Right renal pelvis (tissue), 4 donors: Measurements from ENCODE around the gene FASTKD2. TPM values are rescaled to one million over a fixed set of nuclear protein-coding genes. Genes with fewer than 3 reads are reported as not detected.
A peak's percentile ranks its signal among the peaks of the same experiment; 100 is the strongest.
"Not testable (repeated sequence)": the region's sequence is repeated elsewhere in the genome, so short reads cannot be mapped to it uniquely, and the experiment has no call there.

Experiments used
- DNase-seq, 4 donors: peaks; one replicate each; pipeline ENCODE4 v3.0.0-alpha.2; 2013; ENCODE audit warnings: low read depth in 4 of 4, low spot score in 3 of 4, missing footprints in 1 of 4
- polyA plus RNA-seq, 4 donors: library from polyadenylated mRNA; unstranded; fragments of 120-200 nt; gene quantifications; one replicate each; pipeline ENCODE4 v1.2.1, GENCODE V29; 2013; ENCODE audit not compliant: insufficient read length in 4 of 4

Gene FASTKD2
- polyA plus RNA-seq, 4 donors = 37.5 to 45.5 (median 42.9) TPM

DNA sequence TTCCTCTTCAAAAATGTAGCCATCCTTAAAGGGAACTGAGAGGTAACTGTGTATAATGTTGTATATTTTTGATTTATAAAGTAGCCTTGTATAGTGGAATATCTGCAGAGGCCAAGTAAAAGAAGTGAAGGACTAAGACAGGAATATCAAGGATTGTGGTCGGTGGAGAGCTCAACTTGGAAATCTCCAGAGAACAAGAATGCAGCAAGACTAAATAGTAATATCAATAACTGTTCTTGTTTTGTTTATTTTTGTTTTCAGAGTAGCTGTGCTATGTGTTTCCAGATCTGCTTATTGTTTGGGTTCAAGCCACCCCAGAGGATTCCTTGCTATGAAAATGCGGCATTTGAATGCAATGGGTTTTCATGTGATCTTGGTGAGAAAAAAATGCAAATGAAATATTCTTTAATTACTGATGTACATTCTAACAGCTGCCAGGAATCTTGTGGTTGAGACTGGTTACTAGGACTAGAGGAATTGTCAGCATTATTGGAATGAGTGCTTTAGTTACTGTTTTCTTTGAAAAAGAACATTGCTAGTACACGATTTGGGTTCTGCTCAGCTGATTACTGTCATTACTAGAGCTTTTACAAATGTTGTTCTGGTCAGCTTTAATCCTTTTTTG, 25.0 kb downstream of the FASTKD2 start:
- DNase-seq = no peak

DNA sequence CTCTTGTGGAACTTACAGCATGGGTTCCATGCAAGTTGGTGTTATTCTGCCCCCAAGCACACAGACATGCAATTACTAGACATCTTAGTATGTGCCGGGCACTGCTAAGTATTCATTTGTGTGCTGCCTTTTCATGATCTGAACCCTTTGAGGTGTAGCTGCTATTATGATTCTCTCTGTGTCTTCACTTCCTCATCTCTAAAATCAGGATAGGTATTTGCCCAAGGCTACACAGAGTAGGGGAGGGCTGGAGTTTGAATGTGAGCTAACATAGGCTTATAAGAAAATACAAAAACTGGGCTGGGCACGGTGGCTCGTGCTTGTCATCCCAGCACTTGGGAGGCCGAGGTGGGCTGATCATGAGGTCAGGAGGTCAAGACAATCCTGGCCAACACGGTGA, 27.2 kb downstream of the FASTKD2 start:
- DNase-seq = no peak

DNA sequence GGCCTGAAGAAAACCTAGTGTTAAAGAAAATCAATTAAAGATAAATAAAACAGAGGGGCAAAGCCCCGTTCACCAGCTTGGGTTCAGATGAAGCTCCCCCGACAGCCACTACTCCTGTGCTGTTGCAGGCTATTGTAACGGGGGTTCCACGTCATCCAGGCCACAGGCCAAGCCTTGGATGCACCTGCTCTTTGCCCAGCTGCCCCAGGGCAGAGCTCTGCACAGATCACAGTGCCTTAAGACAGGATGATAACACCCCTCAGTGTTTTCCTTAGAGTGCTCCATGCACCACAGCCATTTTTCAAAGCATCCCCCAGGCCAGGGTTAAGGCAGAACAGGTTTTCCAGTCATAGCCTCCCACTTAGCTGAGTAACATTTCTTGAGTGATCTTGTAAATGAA, 32.0 kb downstream of the FASTKD2 start:
- no peak for DNase-seq

DNA sequence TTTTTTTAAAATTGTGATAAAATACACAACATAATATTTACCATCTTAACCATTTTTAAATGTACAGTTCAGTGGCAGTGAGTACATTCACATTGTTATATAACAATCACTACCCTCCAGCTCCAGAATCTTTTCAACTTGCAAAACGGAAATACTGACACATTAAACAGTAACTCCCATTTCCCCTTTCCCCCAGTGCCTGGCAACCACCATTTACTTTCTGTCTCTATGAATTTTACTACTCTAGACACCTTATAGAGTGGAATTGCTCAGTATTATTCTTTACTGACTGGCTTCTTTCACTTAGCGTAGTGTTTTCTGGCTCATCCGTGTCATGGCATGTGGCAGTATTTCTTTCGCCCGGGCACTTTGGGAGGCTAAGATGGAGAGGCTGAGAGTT, 32.6 kb downstream of the FASTKD2 start:
- DNase-seq = no peak

DNA sequence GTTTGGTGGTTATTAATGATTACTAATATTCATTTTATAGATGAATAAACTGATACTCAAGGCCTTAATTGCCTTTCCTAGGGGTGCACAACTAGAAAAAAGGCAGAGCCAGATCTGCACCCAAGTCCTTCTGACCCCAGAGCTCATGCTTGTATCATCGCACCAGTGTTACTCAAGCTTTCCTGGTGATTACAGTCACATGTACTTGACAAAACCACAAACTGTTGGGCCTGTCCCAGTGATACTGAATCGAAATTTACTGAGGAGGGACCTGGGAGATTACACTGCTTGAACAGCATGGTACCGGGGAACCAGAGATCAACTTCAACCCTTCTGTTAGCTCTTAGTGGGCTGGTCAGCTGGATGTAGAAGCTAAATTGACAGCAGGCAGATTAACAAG, 33.7 kb downstream of the FASTKD2 start:
- DNase-seq = no peak

DNA sequence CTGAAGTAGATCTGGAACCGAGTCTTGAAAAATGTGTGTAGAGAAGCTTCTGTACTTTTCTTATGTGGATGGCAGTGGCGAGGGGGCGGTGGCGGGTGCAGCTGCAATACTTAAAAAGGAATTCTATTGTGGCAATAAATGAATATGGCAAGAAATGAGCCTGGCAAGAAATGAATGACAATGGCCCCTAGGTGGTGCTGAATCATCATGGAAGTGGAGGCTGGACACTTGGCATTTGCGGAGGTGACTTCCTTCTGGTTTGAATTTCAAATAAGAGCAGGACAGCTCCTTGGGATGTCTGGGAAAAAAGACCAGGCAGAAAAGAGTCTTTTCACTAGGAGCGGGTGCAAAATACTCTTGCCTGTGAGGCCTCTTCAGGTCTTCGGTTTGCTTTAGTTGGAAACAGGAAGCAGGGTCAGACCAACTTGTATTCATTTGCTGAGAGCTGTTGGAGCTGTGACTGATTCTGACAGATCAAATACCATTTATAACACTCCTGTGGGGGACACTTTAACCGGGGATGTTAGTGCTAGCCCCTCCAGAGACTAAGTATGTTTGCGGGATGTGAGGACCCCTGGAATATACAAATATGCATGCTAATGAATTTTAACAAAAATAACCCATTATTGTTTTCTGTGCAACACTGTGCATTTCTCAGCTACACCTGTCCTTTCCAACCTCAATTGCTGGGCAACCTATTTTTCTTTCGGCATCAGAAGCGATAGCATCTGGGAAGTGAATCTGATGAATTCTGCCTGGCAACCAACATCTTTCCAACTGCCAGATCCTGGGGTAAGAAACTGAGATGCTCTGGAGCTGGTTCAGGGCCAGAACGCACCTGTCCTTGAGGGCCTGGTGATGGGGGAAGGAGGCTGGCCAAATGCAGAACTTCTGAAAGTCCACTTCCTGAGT, 35.4 kb downstream of the FASTKD2 start:
- peak; percentile 43 to 73 (median 49) for DNase-seq

DNA sequence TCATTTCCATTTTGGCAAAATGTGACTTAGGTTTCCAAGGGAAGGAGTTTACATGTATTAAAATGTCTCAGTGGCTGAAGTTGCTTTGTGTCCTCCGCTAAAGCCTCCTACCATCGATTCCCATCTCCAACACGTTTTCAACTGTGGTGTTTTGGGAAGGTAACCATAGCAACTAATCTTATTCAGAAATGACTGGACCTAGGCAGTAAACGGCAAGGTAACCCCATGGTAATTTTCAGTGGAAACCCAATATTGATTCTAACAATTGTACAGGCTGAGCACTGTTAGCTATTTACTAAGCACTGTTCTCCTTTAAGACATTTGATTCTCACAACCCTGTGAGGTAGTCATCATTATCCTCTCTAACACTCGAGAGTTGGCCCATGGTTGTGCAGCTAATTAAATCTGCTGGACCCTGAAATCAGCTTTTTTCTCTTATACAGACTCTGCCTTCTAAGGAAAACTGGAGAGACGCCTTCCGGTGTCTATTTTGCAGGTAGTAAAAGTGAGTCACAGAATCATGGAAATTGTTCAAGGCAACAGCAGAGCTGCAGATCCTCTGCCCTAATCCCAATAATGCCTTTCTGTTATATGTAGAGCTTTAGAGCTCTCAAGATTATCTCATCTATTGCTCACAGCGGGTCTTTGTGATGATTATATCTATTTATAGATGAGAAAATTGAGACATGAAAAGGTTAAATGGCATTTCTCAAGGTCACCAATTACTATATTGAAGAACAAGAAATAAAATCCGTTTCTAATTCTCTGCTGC, 36.2 kb downstream of the FASTKD2 start:
- no peak for DNase-seq

DNA sequence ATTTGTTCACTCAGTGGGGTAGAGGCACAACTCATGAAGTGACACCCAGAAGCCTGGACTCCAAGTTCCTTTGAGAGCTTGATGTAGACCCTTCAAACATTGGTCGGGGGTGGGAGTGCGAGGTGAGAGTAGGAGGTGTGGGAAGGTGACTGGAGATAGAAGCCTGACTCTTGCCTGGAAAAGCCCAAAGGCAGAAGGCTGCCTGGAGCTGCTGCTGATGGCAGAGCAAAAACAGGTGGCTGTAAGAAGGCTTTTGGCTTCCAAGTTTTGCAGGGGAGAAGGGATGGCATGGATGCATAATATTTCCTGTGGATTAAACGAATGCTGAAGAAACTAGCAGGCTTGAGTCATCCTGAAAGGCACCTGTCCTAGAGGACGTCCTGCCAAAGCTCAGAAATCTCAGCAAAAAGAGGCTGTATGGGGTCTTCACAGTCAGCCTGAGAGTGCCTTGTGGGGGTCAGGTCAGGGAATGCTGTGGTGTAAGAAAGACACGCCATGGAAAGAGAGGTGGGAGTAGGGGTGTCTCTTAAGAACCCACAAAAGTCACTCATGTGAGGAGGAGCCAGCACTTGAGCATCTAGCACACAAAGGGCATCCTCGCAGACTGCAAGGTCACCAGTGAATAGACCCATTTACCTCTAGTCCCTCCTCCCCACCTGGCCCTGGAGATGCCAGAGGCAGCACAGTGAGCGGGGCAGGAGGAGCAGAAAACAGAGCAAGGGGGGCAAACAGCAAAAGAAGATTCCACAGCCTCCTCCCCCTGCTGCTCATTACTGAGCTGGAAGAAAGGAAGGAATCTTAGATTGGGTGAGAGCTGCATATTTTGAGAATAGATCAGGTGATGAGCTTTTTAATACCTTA, 37.5 kb downstream of the FASTKD2 start:
- no peak for DNase-seq

DNA sequence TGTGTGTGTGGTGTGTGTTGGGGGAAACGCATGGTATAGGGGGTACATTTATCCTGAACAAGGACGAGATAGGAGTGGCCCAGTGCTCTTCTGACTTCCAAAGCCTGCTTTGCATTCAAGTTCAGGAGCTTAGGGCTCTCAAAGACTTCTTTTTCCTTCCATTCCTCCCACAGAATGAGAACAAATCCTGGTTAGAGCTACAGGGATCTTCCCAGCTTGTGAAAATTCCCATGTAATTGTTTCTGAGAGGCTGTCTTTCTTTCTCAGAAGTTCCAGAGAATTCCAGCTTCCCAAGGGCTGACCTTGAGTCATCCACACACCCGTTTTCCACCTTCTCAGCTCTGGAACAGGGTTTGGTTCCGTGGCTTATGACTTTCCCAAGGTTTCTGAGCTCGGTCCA, 38.9 kb downstream of the FASTKD2 start:
- no peak for DNase-seq

DNA sequence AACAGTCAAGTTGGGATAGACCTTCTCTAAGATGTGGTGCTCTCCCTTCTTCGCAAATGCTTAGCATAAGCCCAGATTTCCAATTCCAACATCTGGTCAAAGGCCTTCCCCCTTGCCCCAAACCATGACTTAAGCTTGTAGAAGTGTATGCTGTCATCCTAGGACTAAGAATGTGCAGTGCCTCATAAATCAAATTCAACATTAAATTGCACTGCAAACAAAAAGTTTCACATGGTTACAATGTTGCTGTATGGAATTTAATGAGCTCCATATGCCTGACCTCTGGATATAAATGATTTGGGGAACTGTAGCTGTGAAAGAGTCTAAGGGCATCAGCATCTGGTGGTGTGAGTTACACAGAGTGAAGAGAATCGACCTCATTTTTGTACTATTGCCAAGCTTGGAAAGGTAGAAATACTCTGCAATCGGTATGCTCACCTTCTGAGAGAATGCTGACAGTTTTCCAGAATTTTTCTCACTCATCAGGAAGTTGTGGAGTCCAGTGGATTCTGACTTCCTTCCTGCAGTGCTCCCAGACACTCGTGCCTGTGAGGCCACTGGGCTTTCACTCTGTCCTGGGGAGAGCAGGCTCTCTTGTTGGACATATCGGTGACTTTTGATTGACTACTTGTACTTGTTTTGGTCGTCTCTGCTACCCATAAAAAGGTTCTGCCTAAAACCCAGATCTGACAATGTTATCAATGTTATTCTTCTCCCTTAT, 40.6 kb downstream of the FASTKD2 start:
- DNase-seq = peak in 1 of 4 donors; percentile 1

DNA sequence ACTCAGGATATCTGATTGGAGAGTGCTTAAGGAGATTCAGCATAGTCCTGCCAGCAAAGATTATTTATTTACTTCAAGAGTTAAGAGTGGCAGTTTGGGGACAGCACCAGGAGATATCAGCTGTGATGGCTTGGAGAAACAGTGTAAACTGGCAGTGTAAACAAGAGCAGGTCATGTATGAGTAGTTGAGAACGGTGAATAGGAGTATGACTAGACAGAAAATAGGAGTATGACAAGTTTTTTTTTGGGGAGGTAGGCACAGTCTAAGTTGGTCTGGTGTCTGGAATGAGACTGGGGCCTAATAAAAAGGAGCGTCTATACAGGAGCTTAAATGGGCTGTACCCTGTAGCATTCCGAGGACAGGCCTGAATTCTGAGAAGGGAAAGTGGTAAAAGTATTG, 42.2 kb downstream of the FASTKD2 start:
- not testable (repeated sequence) for DNase-seq

DNA sequence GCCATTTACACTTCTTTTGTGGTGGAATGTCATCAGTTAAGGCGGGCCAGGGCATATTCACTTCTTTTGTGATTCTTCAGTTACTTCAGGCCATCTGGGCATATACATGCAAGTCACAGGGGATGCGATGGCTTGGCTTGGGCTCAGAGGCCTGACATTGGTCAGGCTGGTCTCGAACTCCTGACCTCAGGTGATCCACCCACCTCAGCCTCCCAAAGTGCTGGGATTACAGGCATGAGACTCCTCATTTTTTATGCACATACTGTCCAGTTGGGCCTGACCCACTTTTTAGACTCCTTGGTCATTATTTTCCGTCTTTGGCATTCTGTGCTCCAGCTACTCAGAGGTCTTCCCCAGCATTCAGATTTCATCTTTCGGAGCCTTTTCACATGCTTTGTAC, 47.1 kb downstream of the FASTKD2 start:
- not testable (repeated sequence) for DNase-seq

DNA sequence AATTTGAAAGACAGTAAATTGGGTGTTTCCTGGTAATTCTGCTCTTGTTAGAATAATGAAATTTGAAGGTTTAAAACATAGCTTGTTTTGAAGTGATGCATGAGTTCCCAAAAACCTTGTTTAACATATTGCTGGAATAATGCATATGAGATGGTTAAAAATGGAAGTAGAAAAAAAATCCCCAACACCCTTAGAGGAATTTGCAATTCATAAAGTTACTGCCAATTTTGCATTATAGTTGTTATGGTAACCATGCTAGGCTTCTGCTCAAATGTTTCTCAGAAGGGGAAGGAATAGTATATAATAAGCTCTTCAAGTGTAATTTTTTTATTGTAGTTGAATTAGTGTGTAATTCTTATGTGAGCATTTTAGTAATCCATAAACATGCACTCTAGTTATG, 49.1 kb downstream of the FASTKD2 start:
- no peak for DNase-seq

DNA sequence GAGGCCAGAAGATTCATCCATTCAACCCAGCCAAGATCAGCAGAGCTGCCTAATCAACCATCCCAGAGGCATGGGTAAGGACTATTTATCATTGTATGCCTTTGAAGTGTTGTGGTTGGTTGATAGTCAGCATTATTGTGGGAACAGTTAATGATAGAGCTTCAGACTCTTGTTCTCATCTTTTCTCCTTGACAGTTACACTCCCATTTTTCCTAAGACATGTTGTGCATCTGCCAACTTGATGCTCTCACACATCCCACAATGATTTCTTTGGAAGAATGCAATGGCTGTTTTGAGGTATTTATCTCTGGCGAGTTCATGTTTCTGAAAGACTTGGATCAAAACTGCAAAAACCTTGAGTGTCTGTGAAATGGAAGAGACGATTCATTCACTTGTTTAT, 55.4 kb downstream of the FASTKD2 start:
- no peak for DNase-seq

DNA sequence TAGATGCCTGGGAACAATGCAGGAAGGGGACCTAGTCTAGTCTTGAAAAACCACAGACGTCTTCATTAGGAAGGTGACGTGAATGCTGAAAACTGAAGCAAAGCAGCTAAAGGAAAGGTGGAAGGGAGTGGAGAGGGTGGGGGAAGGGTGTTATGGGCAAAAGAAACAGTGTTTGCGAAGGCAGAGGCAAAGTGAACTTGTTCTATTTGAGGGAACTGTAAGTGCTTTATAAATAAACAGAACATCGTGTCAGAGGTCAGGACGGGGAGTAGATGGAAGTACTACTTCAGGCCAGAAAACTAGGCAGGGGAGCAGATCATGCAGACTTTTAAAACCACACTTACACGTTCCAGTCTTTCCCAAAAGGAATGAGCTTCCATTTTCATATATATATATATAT, 57.8 kb downstream of the FASTKD2 start:
- no peak for DNase-seq

DNA sequence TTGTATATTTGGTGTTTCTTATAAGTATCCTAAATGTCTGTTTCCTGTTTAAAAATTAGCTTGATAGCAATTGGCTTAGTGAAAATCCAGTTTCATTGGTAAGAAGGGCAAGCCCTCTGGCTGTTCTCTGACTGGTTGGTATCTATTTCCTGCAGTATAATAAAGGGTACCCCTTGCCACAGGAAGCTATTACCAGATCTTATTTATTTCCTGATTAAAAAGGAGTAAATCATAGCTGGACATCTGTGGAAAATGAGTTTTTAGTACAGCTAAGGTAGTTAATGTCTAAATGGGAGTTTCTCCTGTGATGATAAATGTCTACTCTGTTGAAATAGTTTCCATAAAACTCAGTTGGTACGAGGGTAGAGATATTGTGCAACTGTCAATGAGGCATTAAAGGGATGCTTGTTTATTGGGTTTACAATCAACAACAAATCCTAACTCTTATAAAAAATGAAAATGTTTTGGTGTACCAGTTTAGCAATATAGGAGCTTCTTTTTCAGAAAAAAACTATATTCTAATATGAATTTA, 58.7 kb downstream of the FASTKD2 start:
- no peak for DNase-seq

DNA sequence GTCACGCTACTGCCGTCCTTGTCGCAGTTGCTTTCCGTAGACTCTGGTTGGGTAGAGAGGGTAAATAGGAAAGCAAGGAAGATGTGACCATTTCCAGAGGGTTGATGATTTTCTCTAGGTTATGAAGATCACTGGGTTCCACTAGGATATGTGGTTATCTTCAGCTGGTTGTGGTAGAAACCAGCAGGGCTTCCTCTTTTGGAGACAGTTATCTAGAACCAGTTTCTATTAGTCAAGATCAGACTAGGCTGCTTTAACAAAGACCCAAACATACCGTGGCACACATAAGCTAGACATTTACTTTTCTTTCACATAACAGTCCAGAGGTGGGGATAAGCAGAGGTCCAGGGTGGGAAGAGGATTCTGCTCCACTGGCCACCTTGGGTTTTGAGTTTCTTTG, 59.6 kb downstream of the FASTKD2 start:
- DNase-seq = no peak

DNA sequence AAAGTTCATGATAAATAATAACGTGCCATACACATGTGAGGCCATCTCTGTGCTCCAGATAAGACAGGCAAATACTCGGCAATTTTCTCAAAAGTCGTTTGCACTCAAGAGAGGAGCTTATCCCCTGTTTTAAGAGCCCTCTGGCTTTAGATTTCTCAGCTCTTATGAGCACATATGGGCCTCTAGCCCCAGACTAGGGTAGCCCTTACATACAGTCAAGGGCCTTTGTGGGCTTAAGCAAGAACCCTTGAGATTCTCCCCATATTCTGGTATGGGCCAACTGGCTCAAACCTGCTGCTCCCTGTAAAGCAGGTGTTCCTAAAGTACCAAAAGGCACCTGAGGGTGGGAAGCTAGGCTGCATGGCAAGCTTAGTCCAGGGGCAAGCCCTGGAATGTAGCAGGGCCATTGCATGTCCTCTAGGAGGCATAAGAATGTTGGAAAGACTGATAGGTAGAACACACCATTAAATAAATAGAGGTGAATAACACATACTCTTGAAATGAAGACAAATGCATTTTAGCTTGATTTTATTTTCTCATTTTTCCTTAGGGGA, 66.1 kb downstream of the FASTKD2 start:
- DNase-seq = no peak

DNA sequence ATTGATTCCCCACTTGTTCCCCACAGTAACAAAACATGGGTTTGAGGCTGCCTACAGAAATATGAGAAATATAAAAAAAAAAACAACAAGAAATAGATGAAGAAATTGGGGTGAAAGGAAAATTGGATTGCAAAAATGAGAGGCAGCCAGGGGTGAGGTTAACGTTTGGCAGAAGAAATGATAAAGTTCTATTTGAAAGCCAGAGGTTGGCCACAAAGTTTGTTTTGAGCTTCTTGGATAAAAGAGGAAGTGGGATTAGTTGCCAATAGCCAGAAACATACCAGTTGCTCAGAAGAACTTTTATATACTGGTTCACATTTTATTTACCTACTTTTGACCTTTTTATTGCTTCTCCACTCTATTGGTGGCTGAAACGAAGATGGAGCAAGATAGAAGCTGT, 67.5 kb downstream of the FASTKD2 start:
- DNase-seq = no peak
